ENCODE measurements around the gene REXO1. TPM values are rescaled to one million over a fixed set of nuclear protein-coding genes. Genes with fewer than 3 reads are reported as not detected.

Gene REXO1
- total and polyA plus RNA-seq, 9 of the 15 experiments (the other 6 are each of a cell fraction or from before 2014, with no cell fraction given) = 0.04 to 63.3 (median 15.8) TPM

DNA sequence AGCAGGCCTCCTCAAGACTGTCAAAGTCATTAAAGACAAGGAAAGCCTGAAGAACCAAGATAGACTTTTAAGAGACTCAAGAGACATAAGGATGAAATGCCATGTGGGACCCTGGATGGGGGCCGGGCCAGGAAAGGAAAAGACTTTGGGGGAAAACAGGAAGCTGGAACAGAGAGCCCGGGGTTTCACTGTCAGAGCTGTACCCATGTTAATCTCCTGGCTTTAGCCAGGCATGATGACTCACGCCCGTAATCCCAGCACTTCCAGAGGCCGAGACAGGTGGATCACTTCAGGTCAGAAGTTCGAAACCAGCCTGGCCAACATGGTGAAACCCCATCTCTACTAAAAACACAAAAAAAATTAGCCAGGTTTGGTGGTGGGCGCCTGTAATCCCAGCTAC, 20.7 kb upstream of the REXO1 start (continued):
- peak; percentile 70 for TF ChIP-seq JUND (IDR thresholded peaks at IDR 0.05; ENCODE audit: borderline replicate concordance, low read depth, low read length)
- TF ChIP-seq JUND (tag; IDR thresholded peaks at IDR 0.05; ENCODE audit: borderline replicate concordance, low read depth, low read length) = no peak; the same call in 2 of the 3 replicates
- no peak for TF ChIP-seq TEAD2 (tag; IDR thresholded peaks at IDR 0.05)
- no peak for TF ChIP-seq E2F3 (CRISPR knock-in tag; IDR thresholded peaks at IDR 0.05)
- TF ChIP-seq DPF2 (IDR thresholded peaks at IDR 0.05) = peak; percentile 44; the same call in 1 of the 2 replicates
- TF ChIP-seq FOSL1 (tag; conservative IDR thresholded peaks at IDR 0.05) = peak; percentile 64
- peak; percentile 43 for TF ChIP-seq ARID1B (IDR thresholded peaks at IDR 0.05)
- TF ChIP-seq, protein P1, sequence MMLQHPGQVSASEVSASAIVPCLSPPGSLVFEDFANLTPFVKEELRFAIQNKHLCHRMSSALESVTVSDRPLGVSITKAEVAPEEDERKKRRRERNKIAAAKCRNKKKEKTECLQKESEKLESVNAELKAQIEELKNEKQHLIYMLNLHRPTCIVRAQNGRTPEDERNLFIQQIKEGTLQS (IDR thresholded peaks at IDR 0.05) = peak; percentile 73
- TF ChIP-seq, protein P1 (CRISPR knock-in tag; conservative IDR thresholded peaks at IDR 0.05) = no peak
- no peak for TF ChIP-seq HOXB6 (CRISPR knock-in tag; IDR thresholded peaks at IDR 0.05; ENCODE audit: borderline replicate concordance)
- no peak for TF ChIP-seq SLC30A9 (CRISPR knock-in tag; IDR thresholded peaks at IDR 0.05)
- no peak for TF ChIP-seq ZNF121 (CRISPR knock-in tag; conservative IDR thresholded peaks at IDR 0.05)
- TF ChIP-seq BCL6 (CRISPR knock-in tag; IDR thresholded peaks at IDR 0.05) = no peak
- TF ChIP-seq RBM14 (IDR thresholded peaks at IDR 0.05; ENCODE audit: borderline replicate concordance, insufficient read depth, low read depth, low read length) = no peak
- no peak for TF ChIP-seq SOX6 (IDR thresholded peaks at IDR 0.05)

All from K562 (cell line).